ENCODE results near the gene HOXA6. TPM values are rescaled to one million over a fixed set of nuclear protein-coding genes. Genes with fewer than 3 reads are reported as not detected.
A peak's percentile ranks its signal among the peaks of the same experiment; 100 is the strongest.

HOXA6 gene
- total RNA-seq, 1 donor: 7.6 TPM

DNA sequence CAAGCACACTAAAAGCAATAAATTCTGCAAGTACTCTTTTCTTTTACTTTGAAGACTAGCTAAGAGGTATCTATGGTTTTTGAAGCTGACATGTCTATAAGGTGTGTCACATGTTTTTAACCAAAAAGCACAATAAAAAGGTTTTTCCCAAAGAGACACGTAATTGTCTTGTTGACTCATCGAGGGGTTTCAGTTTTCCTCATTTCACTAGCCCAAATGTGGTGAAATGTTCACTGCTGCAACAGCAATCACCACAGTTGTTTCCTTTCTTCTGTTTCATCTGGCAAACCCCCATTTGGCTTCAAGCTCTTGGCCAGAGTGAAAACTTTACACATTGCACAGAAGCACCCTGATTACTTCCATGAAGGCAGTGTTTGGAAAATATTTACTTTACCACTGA lies 13.2 kb downstream of the HOXA6 start:
- H3K27ac ChIP-seq (ENCODE audit: low read depth, low read length): peak overlapping the region; percentile 90
- TF ChIP-seq, protein P1, sequence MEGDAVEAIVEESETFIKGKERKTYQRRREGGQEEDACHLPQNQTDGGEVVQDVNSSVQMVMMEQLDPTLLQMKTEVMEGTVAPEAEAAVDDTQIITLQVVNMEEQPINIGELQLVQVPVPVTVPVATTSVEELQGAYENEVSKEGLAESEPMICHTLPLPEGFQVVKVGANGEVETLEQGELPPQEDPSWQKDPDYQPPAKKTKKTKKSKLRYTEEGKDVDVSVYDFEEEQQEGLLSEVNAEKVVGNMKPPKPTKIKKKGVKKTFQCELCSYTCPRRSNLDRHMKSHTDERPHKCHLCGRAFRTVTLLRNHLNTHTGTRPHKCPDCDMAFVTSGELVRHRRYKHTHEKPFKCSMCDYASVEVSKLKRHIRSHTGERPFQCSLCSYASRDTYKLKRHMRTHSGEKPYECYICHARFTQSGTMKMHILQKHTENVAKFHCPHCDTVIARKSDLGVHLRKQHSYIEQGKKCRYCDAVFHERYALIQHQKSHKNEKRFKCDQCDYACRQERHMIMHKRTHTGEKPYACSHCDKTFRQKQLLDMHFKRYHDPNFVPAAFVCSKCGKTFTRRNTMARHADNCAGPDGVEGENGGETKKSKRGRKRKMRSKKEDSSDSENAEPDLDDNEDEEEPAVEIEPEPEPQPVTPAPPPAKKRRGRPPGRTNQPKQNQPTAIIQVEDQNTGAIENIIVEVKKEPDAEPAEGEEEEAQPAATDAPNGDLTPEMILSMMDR (IDR thresholded peaks at IDR 0.05; ENCODE audit: extremely low read depth, low read depth, low read length): no peak
- peaks cover 56% of the 10 kb centered on the region for H3K4me1 ChIP-seq (ENCODE audit: insufficient read depth, low read length)

GRCh38 chr7:27133409-27134231 lies 14.0 kb downstream of the HOXA6 start:
- Histone ChIP-seq H3K36me3 (ENCODE audit: insufficient read depth, low read length) (no peaks in the 10 kb centered on the region), H3K4me2 (ENCODE audit: insufficient read depth, low read length) (peak overlapping the region; percentile 33), H4K20me1 (ENCODE audit: insufficient read depth, low read length) (peaks cover 10% of the 10 kb centered on the region), H3K79me2 (ENCODE audit: insufficient read depth, low read length) (peaks cover 56% of the 10 kb centered on the region), H2AFZ (ENCODE audit: low read length) (no peak overlapping the region), H3K9me3 (ENCODE audit: low read depth, low read length) (no peaks in the 10 kb centered on the region), H3K4me1 (ENCODE audit: insufficient read depth, low read length) (peaks cover 56% of the 10 kb centered on the region), H3K27ac (ENCODE audit: low read depth, low read length) (peak overlapping the region; percentile 90), H3K4me3 (ENCODE audit: insufficient read depth, low read length) (no peak overlapping the region), H3K27me3 (ENCODE audit: insufficient read depth, low read length) (no peaks in the 10 kb centered on the region)
- peak; percentile 17 for DNase-seq (ENCODE audit: insufficient read length, low spot score, missing footprints)
- TF ChIP-seq, protein P1 (IDR thresholded peaks at IDR 0.05; ENCODE audit: extremely low read depth, low read depth, low read length): no peak

More for the DNA sequence above, 13.2 kb downstream of the HOXA6 start:
- H3K36me3 ChIP-seq (ENCODE audit: insufficient read depth, low read length): no peaks in the 10 kb centered on the region
- H3K27me3 ChIP-seq (ENCODE audit: insufficient read depth, low read length): no peaks in the 10 kb centered on the region
- DNase-seq (ENCODE audit: insufficient read length, low spot score, missing footprints): peak; percentile 97
- peaks cover 58% of the 10 kb centered on the region for H3K79me2 ChIP-seq (ENCODE audit: insufficient read depth, low read length)
- H3K4me2 ChIP-seq (ENCODE audit: insufficient read depth, low read length): peak overlapping the region; percentile 33
- H3K4me3 ChIP-seq (ENCODE audit: insufficient read depth, low read length): no peak overlapping the region
- H2AFZ ChIP-seq (ENCODE audit: low read length): no peak overlapping the region
- H3K9me3 ChIP-seq (ENCODE audit: low read depth, low read length): no peaks in the 10 kb centered on the region
- peaks cover 10% of the 10 kb centered on the region for H4K20me1 ChIP-seq (ENCODE audit: insufficient read depth, low read length)

DNA sequence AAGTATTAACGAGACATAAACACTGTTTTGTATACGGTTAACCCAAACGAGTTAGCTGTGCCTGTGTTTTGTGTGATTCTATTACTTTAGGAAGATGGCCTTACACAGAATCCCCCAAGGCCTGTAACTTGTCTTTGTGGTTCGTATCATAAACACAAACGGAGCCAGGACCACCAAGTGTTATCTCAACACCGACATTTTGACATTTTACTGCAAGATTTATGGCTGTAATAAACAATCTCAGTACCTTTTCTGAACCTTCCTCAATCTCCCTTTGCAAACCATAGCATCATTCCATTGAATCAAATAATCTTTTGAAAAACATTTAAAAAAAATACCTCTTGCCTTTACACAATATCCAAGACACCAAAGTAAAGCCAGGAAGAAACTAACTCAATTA lies 14.6 kb downstream of the HOXA6 start:
- H3K27ac ChIP-seq (ENCODE audit: low read depth, low read length): no peak overlapping the region
- H3K4me2 ChIP-seq (ENCODE audit: insufficient read depth, low read length): no peak overlapping the region
- peaks cover 10% of the 10 kb centered on the region for H4K20me1 ChIP-seq (ENCODE audit: insufficient read depth, low read length)
- no peak overlapping the region for H2AFZ ChIP-seq (ENCODE audit: low read length)
- peaks cover 51% of the 10 kb centered on the region for H3K79me2 ChIP-seq (ENCODE audit: insufficient read depth, low read length)
- peak; percentile 1 for DNase-seq (ENCODE audit: insufficient read length, low spot score, missing footprints)
- H3K4me3 ChIP-seq (ENCODE audit: insufficient read depth, low read length): no peak overlapping the region
- H3K27me3 ChIP-seq (ENCODE audit: insufficient read depth, low read length): no peaks in the 10 kb centered on the region
- no peaks in the 10 kb centered on the region for H3K36me3 ChIP-seq (ENCODE audit: insufficient read depth, low read length)
- TF ChIP-seq, protein P1 (IDR thresholded peaks at IDR 0.05; ENCODE audit: extremely low read depth, low read depth, low read length): no peak
- H3K9me3 ChIP-seq (ENCODE audit: low read depth, low read length): no peaks in the 10 kb centered on the region
- peaks cover 53% of the 10 kb centered on the region for H3K4me1 ChIP-seq (ENCODE audit: insufficient read depth, low read length)

GRCh38 chr7:27132214-27132613 lies 15.4 kb downstream of the HOXA6 start:
- no peak overlapping the region for H3K27ac ChIP-seq (ENCODE audit: low read depth, low read length)
- DNase-seq (ENCODE audit: insufficient read length, low spot score, missing footprints): peak; percentile 74
- peaks cover 46% of the 10 kb centered on the region for H3K4me1 ChIP-seq (ENCODE audit: insufficient read depth, low read length)
- TF ChIP-seq, protein P1 (IDR thresholded peaks at IDR 0.05; ENCODE audit: extremely low read depth, low read depth, low read length): no peak
- H3K36me3 ChIP-seq (ENCODE audit: insufficient read depth, low read length): no peaks in the 10 kb centered on the region
- no peak overlapping the region for H3K4me3 ChIP-seq (ENCODE audit: insufficient read depth, low read length)
- no peaks in the 10 kb centered on the region for H3K27me3 ChIP-seq (ENCODE audit: insufficient read depth, low read length)
- no peak overlapping the region for H3K4me2 ChIP-seq (ENCODE audit: insufficient read depth, low read length)
- no peaks in the 10 kb centered on the region for H3K9me3 ChIP-seq (ENCODE audit: low read depth, low read length)
- H2AFZ ChIP-seq (ENCODE audit: low read length): no peak overlapping the region
- peaks cover 49% of the 10 kb centered on the region for H3K79me2 ChIP-seq (ENCODE audit: insufficient read depth, low read length)
- H4K20me1 ChIP-seq (ENCODE audit: insufficient read depth, low read length): peaks cover 10% of the 10 kb centered on the region
